ENCODE measurements around the gene PPP3R1. TPM values are rescaled to one million over a fixed set of nuclear protein-coding genes. Genes with fewer than 3 reads are reported as not detected.

Gene PPP3R1
- total and polyA plus RNA-seq, 2 of the 4 experiments (the other 2 are of a cell fraction) = 9.1 to 17.3 TPM

DNA sequence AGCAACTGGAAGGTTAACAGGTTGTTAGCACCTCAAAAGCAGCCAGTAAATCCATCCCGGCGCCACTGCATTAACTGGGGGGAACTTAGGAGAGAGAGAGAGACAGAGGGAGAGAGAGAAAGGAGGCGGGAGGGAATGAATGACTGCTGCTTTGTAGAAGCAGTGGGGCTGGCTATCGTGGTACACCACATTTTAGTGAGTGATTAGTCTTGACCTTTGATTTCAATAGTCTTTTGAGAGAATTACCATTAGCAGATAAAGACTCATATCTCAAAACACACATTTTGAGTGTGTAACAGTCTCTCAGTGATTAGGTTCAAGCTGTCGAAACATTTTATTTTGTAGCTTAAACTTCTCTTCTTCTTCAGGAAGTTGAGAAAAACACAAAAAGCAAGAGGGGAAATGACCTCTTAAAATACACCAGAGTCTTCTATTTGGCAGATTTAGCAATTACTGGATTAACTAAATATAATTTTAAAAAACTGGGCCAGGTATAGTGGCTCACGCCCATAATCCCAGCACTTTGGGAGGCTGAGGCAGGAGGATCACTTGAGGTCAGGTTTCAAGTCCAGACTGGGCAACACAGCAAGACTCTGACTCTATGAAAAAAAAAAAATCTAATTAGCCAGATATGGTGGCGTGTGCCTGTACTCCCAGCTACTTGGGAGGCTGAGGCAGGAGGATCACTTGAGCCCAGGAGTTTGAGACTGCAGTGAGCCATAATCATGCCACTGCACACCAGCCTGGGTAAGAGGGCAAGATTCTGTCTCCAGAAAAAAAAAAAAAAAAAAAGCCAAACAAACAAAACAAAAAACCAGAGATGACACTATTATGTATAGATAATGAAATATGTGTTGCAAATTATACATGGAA, 116.6 kb downstream of the PPP3R1 start:
- intact Hi-C loops (cut with micrococcal nuclease) (no loop called here), dilution Hi-C loops (cut with HindIII; ENCODE audit: low sequenced_read_pairs, unreplicated experiment) (no loop called here), in situ Hi-C loops (cut with MboI; ENCODE audit: low sequenced_read_pairs) (no loop called here)
- H4K8ac ChIP-seq (ENCODE audit: low read depth in 2 of 2, low read length in 2 of 2) = no peak overlapping the region
- no TSS peak for BruUV-seq (replicated peaks)
- H3K56ac ChIP-seq (ENCODE audit: extremely low read depth, insufficient read depth, low read length) = no peak overlapping the region
- no peak overlapping the region for H2BK5ac ChIP-seq (ENCODE audit: low read depth, low read length, poor library complexity, severe bottlenecking)
- no peaks in the 10 kb centered on the region for H4K20me1 ChIP-seq (ENCODE audit: insufficient read depth, low read length)
- WGBS, 2 experiments (ENCODE audit: extremely low coverage in 2 of 2, insufficient read length in 1 of 2) = 75% methylated on average over 2 of the region's 7 CpGs; no CpG with 5 or more reads in 1 of the 2 experiments
- H3K36me3 ChIP-seq (ENCODE audit: control insufficient read depth, insufficient read depth, low read length) = peaks cover 7% of the 10 kb centered on the region; the same call in 1 of the 2 replicates
- H3K18ac ChIP-seq (ENCODE audit: low read depth, low read length) = no peak overlapping the region
- no peak overlapping the region for H4K5ac ChIP-seq (ENCODE audit: low read depth, low read length)
- peaks cover 3% of the 10 kb centered on the region; the same call in 1 of the 2 replicates for H3K9me1 ChIP-seq (ENCODE audit: insufficient read depth, low read length)
- no peak overlapping the region for H3K4me2 ChIP-seq (ENCODE audit: low read depth, low read length)
- H3K23ac ChIP-seq (ENCODE audit: low read depth, low read length) = no peak overlapping the region
- TF ChIP-seq SMC3 (IDR thresholded peaks at IDR 0.05; ENCODE audit: low read depth, low read length) (no peak), RAD21 (IDR thresholded peaks at IDR 0.05; ENCODE audit: low read length) (no peak), FOS (IDR thresholded peaks at IDR 0.05; ENCODE audit: low read depth, low read length) (no peak), MXI1 (IDR thresholded peaks at IDR 0.05; ENCODE audit: borderline replicate concordance, low read depth, low read length) (no peak), USF2 (IDR thresholded peaks at IDR 0.05; ENCODE audit: low read depth, low read length) (no peak)
- no peak overlapping the region for H4K91ac ChIP-seq (ENCODE audit: insufficient read depth, low read depth, low read length)
- no peak overlapping the region for H2BK120ac ChIP-seq (ENCODE audit: low read depth, low read length)
- no peak overlapping the region for H2AFZ ChIP-seq (replicated peaks; ENCODE audit: low read length, poor library complexity)
- H3K9ac ChIP-seq (ENCODE audit: low read depth, low read length) = no peak overlapping the region
- H3K4me1 ChIP-seq (ENCODE audit: control insufficient read depth, insufficient read depth, low read length) = no peaks in the 10 kb centered on the region
- no peak overlapping the region for H2BK15ac ChIP-seq (ENCODE audit: low read depth, low read length)
- POLR2A ChIA-PET (ENCODE audit: unreplicated experiment) = no interaction called here
- H2AK5ac ChIP-seq (ENCODE audit: low read depth, low read length) = no peak overlapping the region
- DNase-seq (no peak), ATAC-seq (ENCODE audit: low read depth) (no peak)
- no peak overlapping the region for H3K4ac ChIP-seq (ENCODE audit: low read depth, low read length)
- peaks cover 0 to 6% of the 10 kb centered on the region in 2 experiments; a peak in 1 of 4 replicates for H3K79me1 ChIP-seq (ENCODE audit: low read depth in 1 of 2, low read length in 2 of 2)
- no peaks in the 10 kb centered on the region for H3K27me3 ChIP-seq (ENCODE audit: control insufficient read depth, insufficient read depth, low read length)
- no peak overlapping the region for H3K27ac ChIP-seq (ENCODE audit: insufficient read depth, low read length)
- no peak overlapping the region for H3K4me3 ChIP-seq (ENCODE audit: insufficient read depth, low read depth, low read length)
- H3K9me3 ChIP-seq (ENCODE audit: control insufficient read depth, insufficient read depth, low read length) = no peaks in the 10 kb centered on the region
- no peak overlapping the region for H2BK20ac ChIP-seq (ENCODE audit: low read depth, low read length)
- no peak overlapping the region for H2AK9ac ChIP-seq (replicated peaks; ENCODE audit: low read depth, low read length, poor library complexity)
- H3K14ac ChIP-seq (replicated peaks; ENCODE audit: low read depth, low read length) = no peak overlapping the region
- CTCF ChIA-PET = interaction anchor here (1.6 kb wide), 1 partner anchor 20 kb away, joined by 5 read pairs; no protein-coding TSS in a partner anchor
